Measurements from ENCODE around the gene SPRYD3. TPM values are rescaled to one million over a fixed set of nuclear protein-coding genes. Genes with fewer than 3 reads are reported as not detected.
A peak's percentile ranks its signal among the peaks of the same experiment; 100 is the strongest.

SPRYD3 gene
- total and polyA plus RNA-seq, 2 experiments from 2014 or later = 4.3 to 5.4 TPM

DNA sequence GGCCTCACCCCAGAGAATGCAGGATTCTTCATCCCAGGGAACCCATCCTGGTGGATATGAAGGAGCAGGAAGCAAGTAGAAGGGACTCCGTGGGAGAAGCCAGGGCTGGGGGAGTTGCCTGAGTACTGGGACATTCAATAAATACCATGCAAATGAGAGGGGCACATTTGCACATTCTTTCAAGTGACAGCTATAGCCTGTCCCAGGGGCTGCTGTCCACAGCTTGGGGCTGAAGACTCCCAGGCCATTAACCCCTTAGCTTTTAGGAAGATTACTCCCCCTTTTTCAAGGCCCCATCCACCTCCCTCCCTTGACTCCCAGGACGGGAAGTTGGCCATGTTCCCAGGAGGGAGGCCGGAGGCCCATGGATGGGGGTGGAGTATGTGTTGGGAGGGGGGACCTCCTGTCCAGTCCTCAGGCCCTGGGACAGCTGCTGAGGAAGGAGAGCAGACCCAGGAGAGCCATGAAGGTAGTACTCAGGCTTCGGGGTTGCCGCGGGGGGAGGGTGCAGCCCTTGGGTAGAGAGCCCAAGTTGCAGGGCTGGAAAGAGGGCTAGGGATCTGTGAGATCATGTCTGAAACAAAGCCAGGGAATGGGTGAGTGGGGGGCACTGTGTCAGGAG is 30.3 kb downstream of the SPRYD3 start:
- peaks cover 69% of the 10 kb centered on the region for H3K4me1 Mint-ChIP-seq
- H3K27ac ChIP-seq (ENCODE audit: low read depth) = peak overlapping the region; percentile 97
- peaks cover 40% of the 10 kb centered on the region for H3F3A ChIP-seq (replicated peaks; ENCODE audit: low read depth)
- peaks cover 5% of the 10 kb centered on the region; the same call in 2 of the 3 replicates for H3K9me3 Mint-ChIP-seq
- H3K27me3 Mint-ChIP-seq (ENCODE audit: insufficient read depth, low read depth, poor library complexity) = peaks cover 50% of the 10 kb centered on the region
- peak overlapping the region; percentile 78 for H3K27ac Mint-ChIP-seq
- TF ChIP-seq ZNF331 (CRISPR knock-in tag; IDR thresholded peaks at IDR 0.05; ENCODE audit: low read depth) (no peak), EZH2phosphoT487 (IDR thresholded peaks at IDR 0.05; ENCODE audit: unreplicated experiment) (no peak), ZNF114 (CRISPR knock-in tag; IDR thresholded peaks at IDR 0.05) (no peak), STAT1 (IDR thresholded peaks at IDR 0.05; ENCODE audit: unreplicated experiment) (no peak), NANOG (IDR thresholded peaks at IDR 0.05; ENCODE audit: borderline replicate concordance) (0 out of 2 replicates have a peak, but pooled peaks have one; percentile 2), ETS1 (IDR thresholded peaks at IDR 0.05) (peak; percentile 19; the same call in 1 of the 2 replicates), CTCF (conservative IDR thresholded peaks at IDR 0.05; ENCODE audit: low read depth in 2 of 2) (no peak), REST (IDR thresholded peaks at IDR 0.05; ENCODE audit: unreplicated experiment) (peak; percentile 71)
- H3K36me3 ChIP-seq (ENCODE audit: insufficient read depth) = no peaks in the 10 kb centered on the region; the same call in 1 of the 2 replicates
- H3K36me3 Mint-ChIP-seq (ENCODE audit: low read depth) = peaks cover 21% of the 10 kb centered on the region
- H2AFZ ChIP-seq = no peak overlapping the region
- H3K4me3 Mint-ChIP-seq = peak overlapping the region; percentile 66
- H3K4me2 ChIP-seq = peak overlapping the region; percentile 89
- DNase-seq (ENCODE audit: low spot score) (peak; percentile 88), ATAC-seq (peak; percentile 14)
- peaks cover 25% of the 10 kb centered on the region for H3K27me3 ChIP-seq (ENCODE audit: insufficient read depth)
- peak overlapping the region; percentile 64 for H3K4me3 ChIP-seq
- peaks cover 16% of the 10 kb centered on the region for H4K20me1 ChIP-seq (replicated peaks; ENCODE audit: insufficient read depth)
- H3K79me2 ChIP-seq (replicated peaks; ENCODE audit: insufficient read depth) = peaks cover 16% of the 10 kb centered on the region; the same call in 1 of the 2 replicates
- no peaks in the 10 kb centered on the region for H3K9me2 ChIP-seq (ENCODE audit: insufficient read depth)
- H3K4me1 ChIP-seq (ENCODE audit: insufficient read depth) = peaks cover 75% of the 10 kb centered on the region

Data from GM23338 (cell line).